H1 (cell line): ENCODE results near the gene PIWIL1. TPM values are rescaled to one million over a fixed set of nuclear protein-coding genes. Genes with fewer than 3 reads are reported as not detected.

Source experiments
- EP300 ChIP-seq, 2 experiments: IDR thresholded peaks; 1 replicate in 1 of 2; 2 replicates in 1 of 2; pipeline ENCODE4 v1.6.1; 2011 to 2012; ENCODE audit warnings: low read depth in 2 of 2, low read length in 2 of 2, mild to moderate bottlenecking in 2 of 2, borderline replicate concordance in 1 of 2, inconsistent platforms in 1 of 2, moderate library complexity in 1 of 2
- RXRA ChIP-seq: IDR thresholded peaks from 2 replicates; pipeline ENCODE4 v1.6.1; 2011; ENCODE audit warnings: low read depth, mild to moderate bottlenecking, low read length, moderate library complexity; ENCODE audit not compliant: insufficient read depth
- SUZ12 ChIP-seq: fragments of 200-600 bp; sonication (generic); IDR thresholded peaks from 2 replicates; pipeline ENCODE4 v1.6.1; 2012; ENCODE audit warnings: mild to moderate bottlenecking, inconsistent platforms, low read length, moderate library complexity, mixed read lengths
- TEAD4 ChIP-seq: IDR thresholded peaks from 2 replicates; pipeline ENCODE4 v1.6.1; 2012; ENCODE audit warnings: low read depth, low read length, inconsistent platforms, mixed read lengths
- polyA plus RNA-seq, 7 experiments: library from polyadenylated mRNA; depleted of rRNA in 3 of 7; stranded (reverse) in 5 of 7; unstranded in 2 of 7; fragments of >200 nt in 5 of 7; fragments of 200-250 nt in 2 of 7; gene quantifications; 1 replicate in 5 of 7; 2 replicates in 1 of 7; 4 replicates in 1 of 7; pipeline versions ENCODE4 v1.2.1 to v1.2.3, GENCODE V29; 2011 to 2013; ENCODE audit warnings: missing spikeins in 2 of 7, mixed read lengths in 2 of 7
- total RNA-seq: library from RNA; stranded (reverse); fragmentation: NEBNext Ultra II Directional; extraction: Animal tissue kit (Norgen Biotek cat#: 25700); gene quantifications from 2 replicates; pipeline ENCODE4 v1.2.1, GENCODE V29; 2021
- TF ChIP-seq, protein P1 (sequence below), 3 experiments: IDR thresholded peaks; 1 replicate in 2 of 3; 2 replicates in 1 of 3; pipeline versions ENCODE4 v1.5.1 to v1.6.1; 2011; ENCODE audit warnings: low read length in 3 of 3, mild to moderate bottlenecking in 3 of 3, inconsistent platforms in 2 of 3, low read depth in 1 of 3, moderate library complexity in 1 of 3; ENCODE audit not compliant: insufficient read depth in 1 of 3; ENCODE audit errors: control extremely low read depth in 1 of 3

Gene PIWIL1
- total and polyA plus RNA-seq, 2 of the 8 experiments (the other 6 are each of a cell fraction or from before 2014, with no cell fraction given): not detected

DNA sequence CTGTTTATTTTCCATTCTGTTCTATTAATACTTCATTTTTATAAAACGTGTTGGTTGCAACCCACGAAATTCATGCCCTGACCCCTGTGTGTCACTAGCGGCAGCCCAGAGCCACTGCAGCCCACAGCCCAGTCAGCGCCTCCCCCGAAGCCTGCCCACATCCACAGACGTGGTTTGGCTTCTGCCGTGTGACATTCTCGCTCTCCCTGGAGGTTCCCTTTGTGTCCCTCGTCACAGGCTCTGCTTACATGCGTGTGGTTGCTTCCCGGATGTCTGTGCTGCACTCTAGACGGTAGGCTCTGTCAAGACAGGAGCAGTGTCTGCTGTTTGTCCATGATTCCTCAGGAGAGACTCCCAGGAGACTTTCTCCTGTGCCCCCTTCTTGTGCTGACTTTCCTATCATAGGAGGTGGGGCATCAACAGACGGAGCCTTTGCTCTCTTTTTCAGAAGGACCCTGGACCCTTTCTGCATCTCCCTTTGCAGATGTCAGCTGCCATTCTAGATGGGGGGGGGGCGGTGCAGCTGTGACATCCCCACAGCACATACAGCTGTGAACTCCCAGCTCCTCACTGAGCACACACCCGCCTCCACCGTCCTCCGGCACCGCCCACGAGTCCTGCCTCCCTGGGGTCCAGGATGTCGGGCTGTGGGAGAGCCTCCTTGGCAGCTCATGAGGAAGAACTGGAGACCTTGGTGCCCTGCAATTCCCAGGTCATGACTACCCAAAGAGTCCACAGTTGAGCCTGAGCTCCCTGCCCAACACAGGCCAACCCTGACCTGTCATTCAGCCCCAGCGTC lies 36.8 kb upstream of the PIWIL1 start (continued):
- TF ChIP-seq, protein P1, sequence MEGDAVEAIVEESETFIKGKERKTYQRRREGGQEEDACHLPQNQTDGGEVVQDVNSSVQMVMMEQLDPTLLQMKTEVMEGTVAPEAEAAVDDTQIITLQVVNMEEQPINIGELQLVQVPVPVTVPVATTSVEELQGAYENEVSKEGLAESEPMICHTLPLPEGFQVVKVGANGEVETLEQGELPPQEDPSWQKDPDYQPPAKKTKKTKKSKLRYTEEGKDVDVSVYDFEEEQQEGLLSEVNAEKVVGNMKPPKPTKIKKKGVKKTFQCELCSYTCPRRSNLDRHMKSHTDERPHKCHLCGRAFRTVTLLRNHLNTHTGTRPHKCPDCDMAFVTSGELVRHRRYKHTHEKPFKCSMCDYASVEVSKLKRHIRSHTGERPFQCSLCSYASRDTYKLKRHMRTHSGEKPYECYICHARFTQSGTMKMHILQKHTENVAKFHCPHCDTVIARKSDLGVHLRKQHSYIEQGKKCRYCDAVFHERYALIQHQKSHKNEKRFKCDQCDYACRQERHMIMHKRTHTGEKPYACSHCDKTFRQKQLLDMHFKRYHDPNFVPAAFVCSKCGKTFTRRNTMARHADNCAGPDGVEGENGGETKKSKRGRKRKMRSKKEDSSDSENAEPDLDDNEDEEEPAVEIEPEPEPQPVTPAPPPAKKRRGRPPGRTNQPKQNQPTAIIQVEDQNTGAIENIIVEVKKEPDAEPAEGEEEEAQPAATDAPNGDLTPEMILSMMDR (IDR thresholded peaks at IDR 0.05; ENCODE audit: control extremely low read depth in 1 of 3, insufficient read depth in 1 of 3, low read depth in 1 of 3, low read length in 3 of 3): no peak
- no peak for TF ChIP-seq EP300 (IDR thresholded peaks at IDR 0.05; ENCODE audit: borderline replicate concordance in 1 of 2, low read depth in 2 of 2, low read length in 2 of 2)
- TF ChIP-seq TEAD4: no peak
- TF ChIP-seq SUZ12: no peak
- TF ChIP-seq RXRA: no peak
